Measurements from ENCODE around the gene ALDOB.
A peak's percentile ranks its signal among the peaks of the same experiment; 100 is the strongest.

The ALDOB gene

DNA sequence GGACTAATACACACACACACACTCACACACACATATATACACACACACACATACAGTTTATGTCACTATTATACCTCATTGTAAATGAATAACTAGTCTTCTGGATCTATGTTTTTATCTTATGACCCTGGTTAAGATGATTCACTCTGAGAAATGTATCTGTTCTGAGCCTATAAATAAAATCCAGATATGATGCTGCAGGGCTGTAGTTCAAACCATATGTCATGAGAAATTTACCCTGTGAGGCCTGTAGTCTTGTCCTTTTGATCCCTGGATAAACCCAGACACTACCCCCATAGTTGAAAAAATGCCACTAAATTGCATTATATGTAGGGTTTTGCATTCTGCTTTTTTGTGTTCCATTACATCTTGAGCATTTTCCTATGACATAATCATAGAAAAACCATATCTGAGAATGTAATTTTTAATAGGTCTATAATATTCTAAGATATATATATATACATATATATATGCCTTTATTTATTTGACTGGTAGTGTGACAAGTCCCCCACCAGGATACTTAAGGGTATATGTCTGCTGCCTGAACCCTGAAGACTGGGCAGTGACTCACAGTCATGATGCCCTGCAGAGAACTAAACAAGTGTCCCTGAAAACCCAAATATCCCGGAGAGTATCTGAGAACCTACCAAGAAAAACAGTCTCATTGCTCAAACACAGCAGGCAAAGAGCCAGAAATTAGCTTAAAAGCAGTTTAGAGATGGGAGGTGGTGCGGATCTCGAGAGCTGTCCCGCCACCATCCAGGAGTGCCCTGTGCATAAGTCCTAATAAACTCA lies 18.4 kb upstream of the ALDOB start:
- DNase-seq: no peak

DNA sequence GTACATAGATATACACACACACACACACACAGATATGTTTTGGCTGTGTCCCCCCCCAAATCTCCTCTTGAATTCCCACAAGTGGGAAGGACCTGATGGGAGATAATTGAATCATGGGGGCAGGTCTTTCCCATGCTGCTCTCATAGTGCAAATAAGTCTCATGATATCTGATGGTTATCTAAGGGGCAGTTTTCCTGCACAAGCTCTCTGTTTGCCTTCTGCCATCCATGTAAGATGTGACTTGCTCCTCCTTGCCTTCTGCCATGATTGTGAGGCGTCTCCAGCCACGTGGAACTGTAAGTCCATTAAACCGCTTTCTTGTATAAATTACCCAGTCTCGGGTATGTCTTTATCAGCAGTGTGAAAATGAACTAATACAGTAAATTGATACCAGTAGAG lies 15.9 kb upstream of the ALDOB start:
- no peak for DNase-seq

- DNase-seq: no peak
Measured at GRCh38 chr9:101450931-101451330, 15.4 kb upstream of the ALDOB start.

DNA sequence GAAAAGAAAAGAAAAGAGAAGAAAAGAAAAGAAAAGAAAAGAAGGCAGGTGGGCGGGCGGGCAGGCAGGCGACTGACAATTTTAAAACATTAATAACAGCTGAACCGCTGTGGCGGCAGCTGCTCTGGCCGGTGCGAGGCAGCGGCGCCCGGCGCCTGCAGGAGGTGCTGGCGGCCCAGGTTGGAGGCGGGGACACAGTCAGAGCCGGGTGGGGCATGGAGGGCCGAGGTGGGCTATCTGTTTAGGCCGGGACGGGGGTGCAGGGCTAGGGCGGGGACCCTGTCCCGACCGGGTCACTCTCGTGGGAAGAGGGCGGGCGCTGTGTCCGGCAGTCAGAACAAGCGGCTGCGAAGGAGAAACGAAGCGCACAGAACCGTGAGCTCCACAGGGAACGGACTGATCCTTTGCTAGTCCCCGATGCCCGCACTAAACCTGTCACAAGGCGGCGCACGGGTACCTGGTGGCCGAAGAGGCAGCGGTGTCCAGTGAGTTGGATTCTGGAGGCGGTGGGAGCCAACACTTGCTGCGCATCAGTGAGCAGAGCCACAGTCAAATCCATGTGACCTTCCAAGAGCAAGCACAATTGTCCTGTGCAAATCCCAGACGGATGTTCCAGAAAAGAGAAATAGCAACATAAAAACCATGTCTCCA lies 13.6 kb upstream of the ALDOB start:
- DNase-seq: no peak

DNA sequence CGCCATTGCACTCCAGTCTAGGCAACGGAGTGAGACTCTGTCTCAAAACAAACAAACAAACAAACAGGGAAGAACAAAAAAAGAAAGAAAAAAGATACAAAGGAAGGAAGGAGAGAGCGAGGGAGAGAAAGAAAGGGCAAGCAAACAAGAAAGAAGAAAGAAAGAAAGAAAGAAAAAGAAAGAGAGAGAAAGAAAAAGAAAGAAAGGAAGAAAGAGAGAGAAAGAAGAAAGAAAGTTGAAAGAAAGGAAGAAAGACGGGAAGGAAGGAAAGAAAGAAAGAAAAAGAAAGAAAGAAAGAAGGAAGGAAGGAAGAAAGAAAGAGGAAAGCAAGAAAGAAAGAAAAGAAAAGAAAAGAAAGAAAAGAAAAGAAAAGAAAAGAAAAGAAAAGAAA lies 13.1 kb upstream of the ALDOB start:
- DNase-seq: no peak

DNA sequence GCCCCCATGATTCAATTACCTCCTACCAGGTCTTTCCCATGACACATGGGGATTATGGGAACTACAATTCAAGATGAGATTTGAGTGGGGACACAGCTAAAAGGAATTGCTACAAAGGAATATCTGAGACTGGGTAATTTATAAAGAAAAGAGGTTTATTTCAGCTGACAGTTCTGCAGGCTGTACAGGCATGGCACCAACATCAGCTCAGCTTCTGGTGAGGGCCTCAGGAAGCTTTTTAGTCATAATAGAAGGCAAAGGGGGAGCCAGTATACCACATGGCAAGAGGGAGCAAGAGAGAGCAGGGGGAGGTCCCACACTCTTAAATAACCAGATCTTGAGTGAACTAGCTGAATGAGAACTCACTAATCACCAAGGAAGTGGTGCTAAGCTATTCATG lies 11.2 kb upstream of the ALDOB start:
- no peak for DNase-seq

GRCh38 chr9:101445353-101446029 lies 9.9 kb upstream of the ALDOB start:
- peak; percentile 4 to 5 for DNase-seq

- no peak for DNase-seq
Measured at GRCh38 chr9:101443364-101443771, 7.8 kb upstream of the ALDOB start.

DNA sequence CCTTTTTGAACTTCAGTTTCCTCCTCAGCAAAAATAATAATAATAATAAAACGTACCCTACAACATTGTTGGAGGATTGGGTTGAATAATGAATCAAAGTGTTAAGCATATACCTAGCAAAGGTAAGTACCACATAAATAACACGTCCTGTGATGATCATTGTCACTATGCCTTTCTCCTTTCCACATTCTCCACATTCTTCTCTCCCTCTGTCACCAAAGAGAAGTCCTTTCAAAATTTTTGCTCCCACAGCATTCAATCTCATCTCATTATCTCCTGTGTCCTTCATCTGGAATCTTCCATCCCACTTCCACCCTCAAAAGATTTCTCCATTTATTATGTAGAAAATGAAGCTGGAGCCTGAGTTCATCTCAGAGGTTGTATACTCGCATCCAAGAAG lies 7.2 kb upstream of the ALDOB start:
- DNase-seq: no peak

- DNase-seq: no peak
Measured at GRCh38 chr9:101442318-101442717, 6.7 kb upstream of the ALDOB start.

DNA sequence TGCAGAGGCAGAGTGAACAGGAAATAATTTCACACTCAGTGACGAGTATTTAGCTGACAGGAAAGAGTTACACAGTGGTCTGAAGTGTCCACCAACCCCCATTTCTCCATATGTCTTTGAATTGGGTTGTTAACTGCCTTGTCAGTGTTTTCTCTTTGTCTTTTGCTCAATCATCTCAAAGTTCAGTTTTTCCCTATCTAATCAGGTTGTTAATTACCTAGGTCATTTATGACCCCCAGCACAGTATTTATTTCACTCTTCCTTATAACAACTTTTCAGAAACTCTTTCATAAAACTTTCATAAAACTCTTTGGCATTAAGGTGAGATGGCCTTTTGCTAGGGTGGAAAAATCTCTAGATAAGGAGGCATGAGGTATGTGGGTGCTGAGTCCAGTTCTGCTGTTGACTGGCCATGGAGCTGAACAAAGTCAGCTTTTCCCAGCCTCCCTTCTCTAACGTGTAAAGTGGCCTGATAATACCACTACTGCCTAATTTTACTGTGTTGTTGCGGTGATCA lies 5.2 kb upstream of the ALDOB start:
- DNase-seq: peak; percentile 12 to 24

- DNase-seq: no peak
Measured at GRCh38 chr9:101438523-101438922, 2.9 kb upstream of the ALDOB start.

- no peak for DNase-seq
Measured at GRCh38 chr9:101437806-101438232, 2.2 kb upstream of the ALDOB start.

DNA sequence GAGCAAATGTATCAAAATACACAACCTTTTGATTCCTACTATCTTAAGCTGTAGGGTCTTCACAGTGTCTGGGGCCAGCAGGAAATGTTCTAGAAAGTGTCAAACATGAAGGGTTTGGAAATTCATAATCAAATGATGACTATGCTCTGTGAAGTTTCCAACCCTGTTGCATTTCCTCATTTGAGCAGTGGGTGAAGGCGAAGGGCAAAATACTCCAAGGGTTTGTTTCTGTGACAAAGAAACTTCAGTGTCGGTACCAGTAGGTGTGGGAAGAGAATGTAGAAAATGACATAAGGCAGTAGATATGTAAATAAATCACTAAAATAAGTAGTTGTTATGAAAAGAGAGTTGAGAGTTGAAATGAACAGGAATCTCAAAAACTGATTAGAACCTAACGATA lies 576 bp downstream of the ALDOB start:
- DNase-seq: no peak

GRCh38 chr9:101433229-101433628 lies 2.3 kb downstream of the ALDOB start:
- no peak for DNase-seq

DNA sequence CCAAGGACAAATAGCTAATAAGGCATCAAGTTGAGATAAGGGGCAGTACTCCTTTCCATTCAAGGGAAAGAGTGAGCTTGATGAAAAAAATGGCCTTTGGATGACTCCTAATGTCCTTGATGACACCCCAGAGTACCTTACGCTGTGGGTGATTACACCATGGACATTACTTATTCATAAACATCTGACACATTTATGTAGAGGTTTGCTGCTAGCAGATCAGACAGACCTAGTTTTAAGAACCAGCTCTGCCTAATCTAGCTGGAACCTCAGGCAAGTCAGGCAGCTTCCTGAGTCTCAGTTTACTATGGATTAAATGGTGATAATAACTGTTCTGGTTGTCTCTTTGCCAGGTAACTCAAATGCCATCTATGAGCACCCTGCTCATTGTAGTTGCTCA lies 2.8 kb downstream of the ALDOB start:
- DNase-seq: no peak

GRCh38 chr9:101432171-101432570 lies 3.4 kb downstream of the ALDOB start:
- DNase-seq: no peak

GRCh38 chr9:101429736-101430135 lies 5.8 kb downstream of the ALDOB start:
- DNase-seq: no peak

- DNase-seq: no peak
Measured at GRCh38 chr9:101428909-101429308, 6.7 kb downstream of the ALDOB start.

DNA sequence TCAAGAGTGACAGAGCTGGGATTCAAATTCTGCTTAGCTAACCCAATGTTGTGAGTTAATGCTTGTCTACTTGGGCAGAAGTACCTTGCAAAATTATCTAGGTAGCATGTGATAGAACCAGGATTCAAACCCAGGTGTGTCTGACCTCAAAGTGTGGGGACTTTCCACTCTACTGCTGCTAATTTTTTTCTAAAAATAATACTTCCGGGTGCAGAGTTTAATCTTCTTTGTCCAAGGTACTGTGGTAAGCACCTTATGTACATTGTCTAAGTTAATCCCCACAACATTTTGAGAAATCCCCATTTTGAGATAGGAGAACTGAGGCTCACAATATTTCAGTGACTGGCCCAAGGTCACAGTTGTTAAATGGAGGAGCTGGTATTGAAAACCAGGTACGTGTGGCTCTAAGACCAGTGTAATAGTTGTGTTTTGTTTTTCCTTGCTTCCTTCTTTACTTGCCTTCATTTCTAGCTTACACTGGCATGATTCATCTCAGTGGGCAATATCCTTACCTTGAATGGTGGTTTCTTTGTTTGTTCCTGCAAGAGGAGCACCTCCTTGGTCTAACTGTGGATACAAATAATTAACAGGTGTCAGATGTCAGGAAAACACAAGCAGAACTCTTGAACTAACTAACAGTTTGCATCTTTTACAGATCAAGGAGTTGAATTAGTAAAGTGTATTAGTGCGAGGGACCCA lies 7.5 kb downstream of the ALDOB start:
- DNase-seq: no peak

DNA sequence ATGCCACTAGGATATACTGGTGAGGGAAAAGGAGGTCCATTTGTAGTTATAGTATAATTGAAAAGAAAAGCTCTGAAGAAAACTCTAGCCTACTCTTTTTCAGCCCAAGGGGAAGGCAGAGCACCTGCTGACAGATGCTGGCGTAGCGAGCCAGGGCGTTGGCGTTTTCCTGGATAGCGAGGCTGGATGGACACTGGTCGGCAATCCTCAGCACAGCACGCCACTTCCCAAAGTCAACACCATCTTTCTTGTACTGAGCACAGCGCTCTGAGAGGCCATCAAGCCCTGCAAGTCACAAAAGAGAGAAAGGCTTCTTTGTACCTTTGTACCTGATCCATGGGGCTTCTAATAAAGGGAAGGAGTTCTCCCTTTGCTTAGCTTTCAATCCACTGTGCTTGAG lies 8.2 kb downstream of the ALDOB start:
- no peak for DNase-seq

DNA sequence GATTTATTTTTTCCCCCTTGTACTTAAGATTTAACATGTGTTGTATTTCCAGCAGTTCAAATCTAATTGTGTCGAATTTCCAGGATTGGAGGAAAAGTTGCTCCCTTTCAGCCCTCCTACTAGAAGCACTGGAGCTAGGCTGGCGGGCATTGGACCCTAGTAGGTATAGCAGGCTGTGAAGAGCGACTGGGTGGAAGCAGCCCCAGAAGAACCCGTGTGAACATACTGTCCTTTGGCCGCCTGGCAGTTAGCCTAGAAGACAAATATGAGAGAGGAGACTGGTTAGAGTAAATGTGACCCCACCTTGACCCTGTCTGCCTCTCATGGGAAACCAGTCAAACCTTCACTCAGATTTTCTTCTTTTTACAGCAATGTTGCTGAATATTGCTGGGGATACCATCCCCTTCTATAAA lies 13.9 kb downstream of the ALDOB start:
- DNase-seq: no peak

DNA sequence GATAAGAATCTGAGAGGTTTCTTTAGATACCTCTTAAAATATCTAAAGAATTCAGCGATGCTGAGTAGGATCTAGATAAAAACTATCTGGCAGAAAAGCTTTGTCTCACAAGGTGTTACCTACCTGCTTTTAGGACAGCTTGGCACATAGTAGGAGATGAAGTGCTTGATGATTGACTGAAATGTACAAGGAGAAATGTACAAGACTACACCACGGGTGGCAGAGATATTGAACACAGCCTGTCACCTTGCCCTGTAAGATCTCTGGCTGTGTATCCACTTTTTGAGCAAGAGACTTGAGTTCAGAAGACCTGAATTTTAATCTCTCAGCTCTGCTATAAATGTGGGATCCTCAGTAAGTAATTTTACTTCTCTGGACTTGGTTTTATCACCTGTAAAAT lies 15.7 kb downstream of the ALDOB start:
- DNase-seq: no peak

Measured in AML-193 (cell line).